Esophagus squamous epithelium (tissue), 5 donors: ENCODE results near the gene ANLN. TPM values are rescaled to one million over a fixed set of nuclear protein-coding genes. Genes with fewer than 3 reads are reported as not detected.
A peak's percentile ranks its signal among the peaks of the same experiment; 100 is the strongest.

Experiments
- DNase-seq: peaks from one replicate; lab custom pipeline; 2025; lab: John Stamatoyannopoulos, UW
- H3K27ac ChIP-seq, 4 donors: fragments of 200-600 bp; sonication (generic); one replicate each; pipeline ENCODE4 v1.5.1; 2016 to 2019; ENCODE audit warnings: mild to moderate bottlenecking in 1 of 4
- H3K27me3 ChIP-seq, 4 donors: fragments of 200-600 bp; sonication (generic); 1 replicate in 3 of 4; 2 replicates in 1 of 4; pipeline versions ENCODE4 v1.5.1 to v1.6.0; 2017 to 2021; ENCODE audit warnings: antibody characterized with exemption in 1 of 4
- H3K36me3 ChIP-seq, 3 donors: fragments of 200-600 bp; sonication (generic); one replicate each; pipeline ENCODE4 v1.5.1; 2016 to 2019
- H3K4me1 ChIP-seq, 3 donors: fragments of 200-600 bp; sonication (generic); one replicate each; pipeline ENCODE4 v1.5.1; 2017 to 2019
- H3K4me3 ChIP-seq, 4 donors: fragments of 200-600 bp; sonication (generic); 1 replicate in 3 of 4; 2 replicates in 1 of 4; pipeline ENCODE4 v1.5.1; 2016 to 2019; ENCODE audit warnings: mild to moderate bottlenecking in 2 of 4, moderate library complexity in 1 of 4
- H3K9me3 ChIP-seq, 3 donors: fragments of 200-600 bp; sonication (generic); one replicate each; pipeline ENCODE4 v1.5.1; 2016 to 2019
- POLR2A ChIP-seq, 4 donors: fragments of 450-650 bp; IDR thresholded peaks; one replicate each; pipeline ENCODE4 v1.6.1; 2017; ENCODE audit warnings: antibody characterized with exemption in 4 of 4, mild to moderate bottlenecking in 4 of 4, moderate library complexity in 3 of 4
- WGBS, 2 donors: methylation state at CpG; one replicate each; pipeline ENCODE4 v1.1.5; 2018; 5-methylcytosine and 5-hydroxymethylcytosine counted together
- intact Hi-C: fragments of 100-400 bp; cut with DNase I; formaldehyde crosslinking; loops from one replicate; pipeline ENCODE4 v1.15.0; 2022
- total RNA-seq, 4 donors: library from RNA; depleted of rRNA; stranded (reverse); fragments of >200 nt; gene quantifications; one replicate each; pipeline ENCODE4 v1.1.0, GENCODE V29; 2016
- TF ChIP-seq, protein P1 (sequence below), 6 experiments: fragments of 450-650 bp in 4 of 6; fragments of 200-600 bp in 2 of 6; sonication (generic) in 2 of 6; IDR thresholded peaks; one replicate each; pipeline ENCODE4 v1.5.1; 2016 to 2019; ENCODE audit warnings: antibody characterized with exemption in 6 of 6, mild to moderate bottlenecking in 4 of 6, moderate library complexity in 4 of 6
- donor health status: DM: yes; HTN: yes; CAD: no.

The ANLN gene, protein sequence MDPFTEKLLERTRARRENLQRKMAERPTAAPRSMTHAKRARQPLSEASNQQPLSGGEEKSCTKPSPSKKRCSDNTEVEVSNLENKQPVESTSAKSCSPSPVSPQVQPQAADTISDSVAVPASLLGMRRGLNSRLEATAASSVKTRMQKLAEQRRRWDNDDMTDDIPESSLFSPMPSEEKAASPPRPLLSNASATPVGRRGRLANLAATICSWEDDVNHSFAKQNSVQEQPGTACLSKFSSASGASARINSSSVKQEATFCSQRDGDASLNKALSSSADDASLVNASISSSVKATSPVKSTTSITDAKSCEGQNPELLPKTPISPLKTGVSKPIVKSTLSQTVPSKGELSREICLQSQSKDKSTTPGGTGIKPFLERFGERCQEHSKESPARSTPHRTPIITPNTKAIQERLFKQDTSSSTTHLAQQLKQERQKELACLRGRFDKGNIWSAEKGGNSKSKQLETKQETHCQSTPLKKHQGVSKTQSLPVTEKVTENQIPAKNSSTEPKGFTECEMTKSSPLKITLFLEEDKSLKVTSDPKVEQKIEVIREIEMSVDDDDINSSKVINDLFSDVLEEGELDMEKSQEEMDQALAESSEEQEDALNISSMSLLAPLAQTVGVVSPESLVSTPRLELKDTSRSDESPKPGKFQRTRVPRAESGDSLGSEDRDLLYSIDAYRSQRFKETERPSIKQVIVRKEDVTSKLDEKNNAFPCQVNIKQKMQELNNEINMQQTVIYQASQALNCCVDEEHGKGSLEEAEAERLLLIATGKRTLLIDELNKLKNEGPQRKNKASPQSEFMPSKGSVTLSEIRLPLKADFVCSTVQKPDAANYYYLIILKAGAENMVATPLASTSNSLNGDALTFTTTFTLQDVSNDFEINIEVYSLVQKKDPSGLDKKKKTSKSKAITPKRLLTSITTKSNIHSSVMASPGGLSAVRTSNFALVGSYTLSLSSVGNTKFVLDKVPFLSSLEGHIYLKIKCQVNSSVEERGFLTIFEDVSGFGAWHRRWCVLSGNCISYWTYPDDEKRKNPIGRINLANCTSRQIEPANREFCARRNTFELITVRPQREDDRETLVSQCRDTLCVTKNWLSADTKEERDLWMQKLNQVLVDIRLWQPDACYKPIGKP
- 10 to 100 TPM; 16.6 to 67.9 (median 25.0) TPM for total RNA-seq

DNA sequence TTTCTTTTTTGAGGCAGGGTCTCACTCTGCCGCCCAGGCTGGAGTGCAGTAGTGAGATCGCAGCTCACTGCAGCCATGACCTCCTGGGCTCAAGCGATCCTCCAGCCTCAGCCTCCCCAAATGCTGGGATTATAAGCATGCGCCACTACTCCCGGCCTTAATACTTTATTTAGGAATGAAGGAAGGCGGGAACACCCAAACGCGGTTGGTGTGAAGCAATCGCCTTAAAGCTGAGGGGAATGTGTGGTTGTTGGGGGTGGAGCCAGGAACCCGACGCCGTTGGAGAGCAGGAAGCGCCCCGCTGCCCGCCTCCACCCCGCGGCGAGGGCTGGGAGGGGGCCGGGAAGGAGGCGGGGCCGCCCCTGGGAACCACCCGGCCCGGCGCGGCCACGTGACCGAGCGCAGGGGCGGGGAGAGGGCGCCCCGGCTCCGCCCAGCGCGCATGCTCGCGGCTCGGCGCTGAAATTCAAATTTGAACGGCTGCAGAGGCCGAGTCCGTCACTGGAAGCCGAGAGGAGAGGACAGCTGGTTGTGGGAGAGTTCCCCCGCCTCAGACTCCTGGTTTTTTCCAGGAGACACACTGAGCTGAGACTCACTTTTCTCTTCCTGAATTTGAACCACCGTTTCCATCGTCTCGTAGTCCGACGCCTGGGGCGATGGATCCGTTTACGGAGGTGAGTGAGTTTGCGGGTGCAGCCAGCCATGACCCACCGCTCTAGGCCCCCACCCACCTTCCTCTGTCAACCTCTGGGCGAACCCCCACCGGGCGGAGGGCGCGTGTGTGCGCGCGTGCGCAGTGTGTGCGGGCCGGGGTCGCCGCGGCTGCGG lies at the start of gene ANLN:
TSS of gene ANLN (plus strand) at position 492 of the 828 bp plus-strand sequence. CDS start at position 657, 165 bp downstream.
- Histone ChIP-seq H3K36me3 (no peaks in the 10 kb centered on the region), H3K4me3 (peak within 1 kb of the TSS; percentile 68 to 85 (median 77)), H3K4me1 (peaks cover 0 to 61% (median 22%) of the 10 kb centered on the region in 3 donors), H3K9me3 (no peaks in the 10 kb centered on the region), H3K27me3 (no peaks in the 10 kb centered on the region), H3K27ac (peak within 1 kb of the TSS; percentile 86 to 91 (median 88))
- intact Hi-C loops = no loop called here
- DNase-seq = peak; percentile 42
- TF ChIP-seq POLR2A (IDR thresholded peaks at IDR 0.05) = peak in 1 of 4 donors; percentile 38
- TF ChIP-seq, protein P1, sequence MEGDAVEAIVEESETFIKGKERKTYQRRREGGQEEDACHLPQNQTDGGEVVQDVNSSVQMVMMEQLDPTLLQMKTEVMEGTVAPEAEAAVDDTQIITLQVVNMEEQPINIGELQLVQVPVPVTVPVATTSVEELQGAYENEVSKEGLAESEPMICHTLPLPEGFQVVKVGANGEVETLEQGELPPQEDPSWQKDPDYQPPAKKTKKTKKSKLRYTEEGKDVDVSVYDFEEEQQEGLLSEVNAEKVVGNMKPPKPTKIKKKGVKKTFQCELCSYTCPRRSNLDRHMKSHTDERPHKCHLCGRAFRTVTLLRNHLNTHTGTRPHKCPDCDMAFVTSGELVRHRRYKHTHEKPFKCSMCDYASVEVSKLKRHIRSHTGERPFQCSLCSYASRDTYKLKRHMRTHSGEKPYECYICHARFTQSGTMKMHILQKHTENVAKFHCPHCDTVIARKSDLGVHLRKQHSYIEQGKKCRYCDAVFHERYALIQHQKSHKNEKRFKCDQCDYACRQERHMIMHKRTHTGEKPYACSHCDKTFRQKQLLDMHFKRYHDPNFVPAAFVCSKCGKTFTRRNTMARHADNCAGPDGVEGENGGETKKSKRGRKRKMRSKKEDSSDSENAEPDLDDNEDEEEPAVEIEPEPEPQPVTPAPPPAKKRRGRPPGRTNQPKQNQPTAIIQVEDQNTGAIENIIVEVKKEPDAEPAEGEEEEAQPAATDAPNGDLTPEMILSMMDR (IDR thresholded peaks at IDR 0.05) = peak in 1 of 6 experiments; percentile 21
- 6 to 13% methylated on average over 16 to 36 of the region's 68 CpGs for WGBS, 2 donors

DNA sequence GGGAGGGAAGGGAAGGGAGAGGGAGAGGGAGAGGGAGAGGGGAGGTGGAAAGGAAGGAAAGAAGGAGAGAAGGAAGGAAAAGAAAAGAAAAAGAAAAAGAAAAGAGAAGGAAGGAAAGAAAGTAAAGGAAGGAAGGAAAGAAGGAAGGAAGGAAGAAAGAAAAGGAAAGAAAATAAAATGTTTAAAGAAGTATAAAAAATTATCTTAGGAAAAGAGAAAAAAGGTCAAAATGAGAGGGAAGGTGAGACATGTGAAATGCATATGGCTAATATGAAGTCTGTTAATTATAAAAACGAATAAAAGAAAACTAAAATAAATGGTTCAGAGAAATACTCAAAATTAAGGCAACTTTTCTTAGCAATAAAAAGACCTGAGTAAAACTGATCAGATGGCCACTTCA lies 46.1 kb upstream of the ANLN start:
- no peak overlapping the region for H3K27ac ChIP-seq
- WGBS, 2 donors = 80 to 82% methylated on average over 1 of the region's 1 CpG
- intact Hi-C loops = no loop called here
- H3K27me3 ChIP-seq = no peaks in the 10 kb centered on the region
- no peak overlapping the region for H3K4me3 ChIP-seq
- H3K36me3 ChIP-seq = no peaks in the 10 kb centered on the region
- no peak for TF ChIP-seq POLR2A (IDR thresholded peaks at IDR 0.05)
- TF ChIP-seq, protein P1 (IDR thresholded peaks at IDR 0.05) = no peak
- H3K9me3 ChIP-seq = no peaks in the 10 kb centered on the region
- DNase-seq = no peak
- H3K4me1 ChIP-seq = peaks cover 0 to 5% (median 0%) of the 10 kb centered on the region in 3 donors

DNA sequence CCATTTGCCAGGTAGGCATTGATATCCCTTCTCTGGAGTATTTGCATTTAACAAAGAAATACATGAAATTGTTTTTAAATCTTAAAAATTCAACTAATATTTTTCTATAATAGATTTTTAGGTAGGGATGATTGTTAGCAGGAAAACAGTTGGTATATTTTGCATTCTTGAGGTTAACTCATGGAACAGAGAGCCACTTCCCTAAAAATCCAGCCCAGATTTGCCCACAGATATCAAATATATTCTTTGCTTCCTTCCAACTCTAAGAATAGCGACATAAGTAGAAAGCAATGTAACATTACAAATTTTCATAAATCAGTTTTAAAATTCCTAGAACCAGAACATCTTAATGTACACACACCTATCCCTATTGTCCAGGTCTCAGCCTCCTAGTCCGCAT lies 45.0 kb upstream of the ANLN start:
- 75 to 82% methylated on average over 2 of the region's 2 CpGs for WGBS, 2 donors
- TF ChIP-seq POLR2A (IDR thresholded peaks at IDR 0.05) = no peak
- TF ChIP-seq, protein P1 (IDR thresholded peaks at IDR 0.05) = no peak
- H3K27me3 ChIP-seq = no peaks in the 10 kb centered on the region

DNA sequence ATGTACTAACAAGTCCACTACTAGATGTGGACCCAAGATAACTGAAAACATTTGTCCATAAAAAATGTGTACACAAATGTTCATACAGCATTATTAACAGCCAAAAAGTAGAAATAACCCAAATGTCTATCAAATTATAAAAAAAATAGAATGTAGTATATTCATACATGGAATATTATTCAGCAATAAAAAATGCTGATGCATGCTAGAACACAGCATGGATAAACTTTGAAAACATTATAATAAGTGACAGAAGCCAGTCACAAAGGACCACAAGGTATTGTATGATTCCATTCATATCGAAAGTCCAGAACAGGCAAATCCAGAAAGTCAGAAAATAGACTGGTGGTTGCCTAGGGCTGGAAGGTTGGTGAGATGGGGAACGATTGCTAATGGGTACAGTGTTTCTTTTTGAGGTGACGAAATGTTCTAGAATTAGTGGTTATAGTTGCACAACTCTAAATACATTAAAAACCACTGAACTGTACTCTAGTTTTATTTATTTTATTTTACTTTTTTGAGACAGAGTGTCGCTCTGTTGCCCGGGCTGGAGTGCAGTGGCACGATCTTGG lies 43.3 kb upstream of the ANLN start:
- no peak for DNase-seq
- Histone ChIP-seq H3K27ac (no peak overlapping the region), H3K36me3 (no peaks in the 10 kb centered on the region), H3K4me3 (no peak overlapping the region), H3K4me1 (peaks cover 0 to 5% (median 0%) of the 10 kb centered on the region in 3 donors), H3K9me3 (no peaks in the 10 kb centered on the region), H3K27me3 (no peaks in the 10 kb centered on the region)
- 75 to 84% methylated on average over 6 of the region's 6 CpGs for WGBS, 2 donors
- TF ChIP-seq POLR2A (IDR thresholded peaks at IDR 0.05) = no peak
- TF ChIP-seq, protein P1 (IDR thresholded peaks at IDR 0.05) = no peak
- intact Hi-C loops = no loop called here

More for the DNA sequence above, 45.0 kb upstream of the ANLN start:
- no peak overlapping the region for H3K27ac ChIP-seq
- intact Hi-C loops = no loop called here
- no peaks in the 10 kb centered on the region for H3K36me3 ChIP-seq
- DNase-seq = no peak
- H3K9me3 ChIP-seq = no peaks in the 10 kb centered on the region
- no peak overlapping the region for H3K4me3 ChIP-seq
- peaks cover 0 to 5% (median 0%) of the 10 kb centered on the region in 3 donors for H3K4me1 ChIP-seq
